Neuronal stem cell (in vitro differentiated cells): ENCODE results near the gene NTPCR.

ENCODE experiments used
- DNase-seq: peaks from one replicate; pipeline ENCODE4 v3.0.0-alpha.2; 2013; ENCODE audit warnings: low spot score
- H2AFZ ChIP-seq: one replicate; pipeline ENCODE4 v1.6.1; 2013; ENCODE audit warnings: mild to moderate bottlenecking, low read length, inconsistent platforms
- H2AK5ac ChIP-seq: 2 replicates; pipeline ENCODE4 v1.6.1; 2013; ENCODE audit warnings: low read depth, mild to moderate bottlenecking, inconsistent platforms, low read length, moderate library complexity, mixed read lengths
- H2BK120ac ChIP-seq: 2 replicates; pipeline ENCODE4 v1.6.1; 2013; ENCODE audit warnings: low read depth, mild to moderate bottlenecking, inconsistent platforms, low read length, moderate library complexity, mixed read lengths
- H2BK12ac ChIP-seq: one replicate; pipeline ENCODE4 v1.6.1; 2013; ENCODE audit warnings: low read length, inconsistent platforms
- H2BK15ac ChIP-seq: 2 replicates; pipeline ENCODE4 v1.6.1; 2013; ENCODE audit warnings: mild to moderate bottlenecking, low read length, inconsistent platforms, mixed read lengths
- H2BK5ac ChIP-seq: one replicate; pipeline ENCODE4 v1.6.1; 2013; ENCODE audit warnings: inconsistent platforms, mild to moderate bottlenecking, low read length, moderate library complexity
- H3K14ac ChIP-seq: one replicate; pipeline ENCODE4 v1.6.1; 2013; ENCODE audit warnings: low read length, inconsistent platforms
- H3K18ac ChIP-seq: 2 replicates; pipeline ENCODE4 v1.6.1; 2013; ENCODE audit warnings: low read length, inconsistent platforms
- H3K23ac ChIP-seq: 2 replicates; pipeline ENCODE4 v1.6.1; 2013; ENCODE audit warnings: low read depth, mild to moderate bottlenecking, mixed read lengths, low read length, inconsistent platforms; ENCODE audit not compliant: poor library complexity
- H3K27ac ChIP-seq: replicated peaks from 3 replicates; pipeline ENCODE4 v1.5.1; 2013; ENCODE audit warnings: low read length, inconsistent platforms
- H3K27me3 ChIP-seq, 3 experiments: 2 replicates each; pipeline ENCODE4 v1.6.1; 2013; ENCODE audit warnings: low read length in 3 of 3, mild to moderate bottlenecking in 2 of 3, inconsistent platforms in 1 of 3, low read depth in 1 of 3, mixed read lengths in 1 of 3, moderate library complexity in 1 of 3; ENCODE audit not compliant: control insufficient read depth in 3 of 3, insufficient read depth in 3 of 3
- H3K36me3 ChIP-seq, 2 donors: replicated peaks in 1 of 2; 2 replicates each; pipeline ENCODE4 v1.6.1; 2013; ENCODE audit warnings: low read length in 2 of 2; ENCODE audit not compliant: control insufficient read depth in 2 of 2, insufficient read depth in 2 of 2
- H3K4ac ChIP-seq: 2 replicates; pipeline ENCODE4 v1.6.1; 2013; ENCODE audit warnings: inconsistent platforms, mild to moderate bottlenecking, low read length, moderate library complexity
- H3K4me1 ChIP-seq, 2 donors: 1 replicate in 1 of 2; 2 replicates in 1 of 2; pipeline ENCODE4 v1.6.1; 2013; ENCODE audit warnings: low read length in 2 of 2, low read depth in 1 of 2; ENCODE audit not compliant: control insufficient read depth in 2 of 2, insufficient read depth in 1 of 2
- H3K4me2 ChIP-seq: one replicate; pipeline ENCODE4 v1.6.1; 2013; ENCODE audit warnings: mild to moderate bottlenecking, low read length, inconsistent platforms; ENCODE audit not compliant: insufficient read depth, poor library complexity, severe bottlenecking
- H3K4me3 ChIP-seq, 2 donors: 2 replicates each; pipeline ENCODE4 v1.5.1; 2013; ENCODE audit warnings: low read length in 2 of 2, mild to moderate bottlenecking in 2 of 2, inconsistent platforms in 1 of 2, moderate library complexity in 1 of 2
- H3K79me1 ChIP-seq: one replicate; pipeline ENCODE4 v1.6.1; 2013; ENCODE audit warnings: low read depth, mild to moderate bottlenecking, inconsistent platforms, low read length, moderate library complexity
- H3K9ac ChIP-seq: one replicate; pipeline ENCODE4 v1.6.1; 2013; ENCODE audit warnings: mild to moderate bottlenecking, low read depth, low read length, inconsistent platforms; ENCODE audit not compliant: poor library complexity
- H3K9me3 ChIP-seq, 2 donors: replicated peaks in 1 of 2; 2 replicates each; pipeline versions ENCODE3 to v1.6.1; 2013; ENCODE audit warnings: low read length in 2 of 2, mild to moderate bottlenecking in 2 of 2, inconsistent platforms in 1 of 2, low read depth in 1 of 2, mixed read lengths in 1 of 2, moderate library complexity in 1 of 2; ENCODE audit not compliant: control insufficient read depth in 2 of 2, insufficient read depth in 1 of 2
- H4K8ac ChIP-seq: one replicate; pipeline ENCODE4 v1.6.1; 2013; ENCODE audit warnings: low read depth, mild to moderate bottlenecking, inconsistent platforms, low read length, moderate library complexity
- H4K91ac ChIP-seq: one replicate; pipeline ENCODE4 v1.6.1; 2013; ENCODE audit warnings: low read length, low read depth, mild to moderate bottlenecking, inconsistent platforms; ENCODE audit not compliant: poor library complexity
- WGBS, 2 donors: extraction: QIAGEN DNeasy Blood & Tissue Kit; methylation state at CpG; one replicate each; pipeline ENCODE4 v1.1.7; 2013; ENCODE audit warnings: missing lambda C conversion rate in 2 of 2, mixed read lengths in 1 of 2; ENCODE audit not compliant: insufficient read length in 2 of 2, insufficient replicate concordance in 1 of 2; ENCODE audit errors: extremely low coverage in 2 of 2; 5-methylcytosine and 5-hydroxymethylcytosine counted together

NTPCR gene

DNA sequence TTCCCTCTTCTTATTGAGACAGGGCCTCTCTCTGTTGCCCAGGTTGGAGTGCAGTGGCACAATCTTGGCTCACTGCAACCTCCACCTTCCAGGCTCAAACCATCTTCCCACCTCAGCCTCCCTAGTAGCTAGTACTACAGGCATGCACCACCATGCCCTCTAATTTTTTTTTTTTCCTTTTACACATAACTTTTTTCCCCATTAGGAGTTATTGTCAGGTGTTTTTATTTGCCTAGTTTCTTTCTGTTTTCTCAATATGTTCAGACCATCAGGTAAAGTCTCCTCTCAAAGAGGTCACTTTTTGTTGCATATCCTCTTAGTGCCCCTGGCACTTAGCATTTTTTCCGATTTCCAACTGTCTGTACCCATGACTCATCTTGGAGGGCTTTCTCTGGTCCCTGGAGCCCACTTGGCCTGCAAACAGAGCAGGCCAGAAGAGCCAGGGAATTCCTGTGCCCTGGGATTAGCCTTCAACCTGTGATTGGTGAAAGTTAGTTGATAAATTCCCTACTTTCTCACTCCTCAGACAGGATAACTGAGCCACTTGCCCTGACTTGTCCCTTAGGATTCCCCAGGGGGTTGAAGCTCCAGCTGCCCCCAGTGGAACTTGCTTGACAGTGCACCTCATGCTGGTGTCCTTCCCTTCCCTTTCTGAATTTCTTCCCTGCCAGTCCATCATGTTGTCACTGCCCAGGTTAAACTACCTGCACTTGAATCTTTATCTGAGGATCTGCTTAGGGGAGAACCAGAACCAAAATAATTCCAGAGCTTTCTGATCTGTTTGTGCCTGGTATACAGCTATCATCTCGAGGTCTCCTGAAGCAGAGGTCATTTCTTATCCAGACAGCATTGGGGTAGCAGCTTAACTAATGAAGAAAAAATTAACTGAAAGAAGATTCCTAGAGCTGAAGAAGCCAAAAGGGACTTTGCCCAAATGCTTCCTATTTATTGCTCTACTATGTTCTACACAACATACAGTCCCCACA is 2.4 kb downstream of the NTPCR start:
- WGBS, 2 donors = no CpG with 5 or more reads among the region's 2 CpGs

DNA sequence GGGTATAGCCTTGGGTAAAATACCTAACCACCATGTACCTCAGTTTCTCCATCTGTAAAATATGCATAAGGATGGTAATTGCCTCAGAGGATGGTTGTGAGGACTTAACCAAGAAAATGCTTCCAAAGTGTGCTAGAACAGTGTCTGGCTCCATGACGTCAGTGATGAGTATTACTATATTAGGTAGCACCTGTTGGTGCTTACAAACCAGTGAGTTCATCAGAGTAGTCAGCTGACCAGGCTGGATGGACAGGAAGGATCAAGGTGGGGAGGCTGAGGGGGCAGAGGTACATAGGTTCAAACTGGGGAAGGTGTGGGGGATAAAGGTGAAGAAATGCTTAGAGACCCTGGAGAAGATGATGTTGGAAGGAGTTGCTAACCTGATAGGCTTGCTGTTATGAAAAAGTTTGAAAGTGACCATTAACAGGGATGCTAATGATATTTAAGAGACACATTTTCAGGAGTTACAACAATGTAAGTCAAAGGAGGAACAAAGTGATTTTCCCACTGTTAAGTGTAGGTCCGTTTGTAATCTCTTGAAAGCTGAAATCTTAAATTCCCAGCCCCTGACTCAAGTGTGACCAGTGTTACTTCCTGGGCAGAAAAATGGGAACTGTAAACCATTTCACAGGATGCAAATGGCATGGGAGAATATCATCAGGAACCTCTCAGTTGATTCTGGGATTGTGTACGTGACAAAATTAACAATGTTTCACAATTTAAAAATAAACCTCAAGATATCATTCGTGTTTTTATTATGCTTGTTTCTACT is 4.4 kb downstream of the NTPCR start:
- peaks cover 5 to 12% of the 10 kb centered on the region in 2 donors for H3K4me1 ChIP-seq
- peaks cover 14 to 44% of the 10 kb centered on the region in 2 donors for H3K36me3 ChIP-seq

More for the DNA sequence above, 2.4 kb downstream of the NTPCR start:
- Histone ChIP-seq H3K4me2 (peak overlapping the region; percentile 11), H2BK12ac (no peak overlapping the region), H2BK120ac (no peak overlapping the region), H3K27me3 (no peaks in the 10 kb centered on the region), H3K9ac (no peak overlapping the region), H3K14ac (no peak overlapping the region), H2AFZ (peak overlapping the region; percentile 11), H3K36me3 (peaks cover 7 to 24% of the 10 kb centered on the region in 2 donors), H3K4ac (no peak overlapping the region), H3K9me3 (peaks cover 2 to 10% of the 10 kb centered on the region in 2 donors), H2AK5ac (no peak overlapping the region), H3K4me1 (peaks cover 5 to 17% of the 10 kb centered on the region in 2 donors), H3K23ac (no peak overlapping the region), H2BK5ac (no peak overlapping the region), H3K18ac (no peak overlapping the region), H2BK15ac (no peak overlapping the region), H3K79me1 (peaks cover 6% of the 10 kb centered on the region), H4K8ac (no peak overlapping the region), H3K27ac (peak overlapping the region; percentile 77), H4K91ac (no peak overlapping the region), H3K4me3 (no peak overlapping the region)
- peak; percentile 39 for DNase-seq

DNA sequence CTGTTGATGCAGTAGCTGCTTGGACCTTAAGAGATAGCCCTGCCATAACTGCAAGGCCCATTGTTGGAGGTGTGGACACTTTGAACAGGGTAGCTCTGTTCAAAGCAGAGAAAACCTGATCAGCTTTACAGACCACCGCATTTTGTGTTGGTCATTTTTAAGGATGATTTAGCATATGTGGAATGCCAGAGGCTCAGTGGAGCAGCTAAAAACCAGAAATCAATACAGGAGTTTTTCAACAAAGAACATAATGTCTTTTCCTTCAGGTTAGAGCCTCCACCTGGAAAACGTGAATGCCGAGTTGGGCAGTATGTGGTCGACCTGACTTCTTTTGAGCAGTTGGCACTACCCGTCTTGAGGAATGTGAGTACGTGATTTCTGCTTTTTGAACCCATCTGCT is 5.7 kb downstream of the NTPCR start:
- Histone ChIP-seq H3K4me1 (peaks cover 5 to 12% of the 10 kb centered on the region in 2 donors), H2AFZ (no peak overlapping the region), H2BK12ac (no peak overlapping the region), H3K4ac (no peak overlapping the region), H3K23ac (no peak overlapping the region), H2BK15ac (no peak overlapping the region), H2AK5ac (no peak overlapping the region), H3K27ac (no peak overlapping the region), H3K18ac (no peak overlapping the region), H3K36me3 (peaks cover 14 to 56% of the 10 kb centered on the region in 2 donors), H2BK120ac (no peak overlapping the region), H4K91ac (no peak overlapping the region), H3K27me3 (no peaks in the 10 kb centered on the region), H3K9ac (no peak overlapping the region), H3K9me3 (peaks cover 9 to 20% of the 10 kb centered on the region in 2 donors), H3K4me2 (no peak overlapping the region), H4K8ac (no peak overlapping the region), H3K14ac (no peak overlapping the region), H2BK5ac (no peak overlapping the region), H3K4me3 (no peak overlapping the region), H3K79me1 (peaks cover 8% of the 10 kb centered on the region)
- no peak for DNase-seq
- no CpG with 5 or more reads among the region's 6 CpGs for WGBS, 2 donors

More for the DNA sequence above, 4.4 kb downstream of the NTPCR start:
- Histone ChIP-seq H4K91ac (no peak overlapping the region), H2BK120ac (no peak overlapping the region), H4K8ac (no peak overlapping the region), H2AK5ac (no peak overlapping the region), H3K9me3 (peaks cover 9 to 20% of the 10 kb centered on the region in 2 donors), H2BK5ac (no peak overlapping the region), H3K27me3 (no peaks in the 10 kb centered on the region), H3K4ac (no peak overlapping the region), H2BK15ac (no peak overlapping the region), H3K14ac (no peak overlapping the region), H3K4me2 (no peak overlapping the region), H3K9ac (no peak overlapping the region), H3K27ac (no peak overlapping the region), H3K18ac (no peak overlapping the region), H2AFZ (no peak overlapping the region), H2BK12ac (no peak overlapping the region), H3K23ac (no peak overlapping the region), H3K79me1 (peaks cover 6% of the 10 kb centered on the region), H3K4me3 (no peak overlapping the region)
- no peak for DNase-seq
- WGBS, 2 donors = no CpG with 5 or more reads among the region's 4 CpGs

DNA sequence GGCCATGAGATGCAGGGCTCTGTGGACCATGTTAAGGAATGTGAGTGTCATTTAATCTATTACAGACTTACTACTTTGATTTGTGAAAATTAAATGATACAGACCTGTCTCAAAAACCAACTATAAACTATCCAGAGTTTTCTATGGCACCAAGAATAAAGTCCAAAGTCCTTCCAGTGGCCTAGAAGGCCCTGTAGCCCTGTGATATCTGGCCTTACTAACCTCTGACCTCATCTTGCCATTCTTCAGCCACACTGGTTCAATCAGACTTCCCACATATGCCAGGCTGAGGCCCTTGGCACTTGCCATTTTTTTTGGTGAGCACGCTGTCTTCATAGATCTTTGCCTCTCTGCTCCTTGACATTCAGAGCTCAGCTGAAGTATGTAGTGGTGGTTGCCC is 7.7 kb downstream of the NTPCR start:
- Histone ChIP-seq H3K27ac (no peak overlapping the region), H3K36me3 (peaks cover 14 to 59% of the 10 kb centered on the region in 2 donors), H2BK12ac (no peak overlapping the region), H4K91ac (no peak overlapping the region), H2AK5ac (no peak overlapping the region), H3K9ac (no peak overlapping the region), H2AFZ (no peak overlapping the region), H3K27me3 (no peaks in the 10 kb centered on the region), H3K4ac (no peak overlapping the region), H3K23ac (no peak overlapping the region), H3K18ac (no peak overlapping the region), H3K4me3 (no peak overlapping the region), H2BK120ac (no peak overlapping the region), H4K8ac (no peak overlapping the region), H3K4me1 (peaks cover 0 to 12% of the 10 kb centered on the region in 2 donors), H2BK5ac (no peak overlapping the region), H3K14ac (no peak overlapping the region), H2BK15ac (no peak overlapping the region), H3K79me1 (peaks cover 10% of the 10 kb centered on the region), H3K9me3 (peaks cover 9 to 20% of the 10 kb centered on the region in 2 donors), H3K4me2 (no peak overlapping the region)
- no CpG with 5 or more reads among the region's 1 CpG for WGBS, 2 donors
- DNase-seq = no peak
